Measurements from ENCODE around the gene DHX9. TPM values are rescaled to one million over a fixed set of nuclear protein-coding genes. Genes with fewer than 3 reads are reported as not detected.

The DHX9 gene
- total RNA-seq, 4 donors from 2014 or later: 29.5 to 84.0 (median 65.8) TPM

- peaks cover 0 to 5% (median 2%) of the 10 kb centered on the region in 4 donors for H3K36me3 ChIP-seq
- DNase-seq: no peak
- intact Hi-C loops (cut with DNase I; ENCODE audit: low total_unique reads): no loop called here
- H3K27me3 ChIP-seq: no peaks in the 10 kb centered on the region
- no peak overlapping the region for H3K27ac ChIP-seq
- H3K4me3 ChIP-seq: no peak overlapping the region
- in situ Hi-C loops (cut with MboI; ENCODE audit: low pct_ligation_motif_present in 1 of 4, low pct_unique_long_range_greater_than_20kb in 1 of 4, low sequenced_read_pairs in 3 of 4): no loop called here
- 94 to 100% methylated on average over 1 to 2 of the region's 2 CpGs for WGBS, 2 donors (ENCODE audit: low coverage in 1 of 2)
- H3K9me3 ChIP-seq: no peaks in the 10 kb centered on the region
- no peaks in the 10 kb centered on the region for H3K4me1 ChIP-seq
- TF ChIP-seq EP300 (IDR thresholded peaks at IDR 0.05; ENCODE audit: low read depth): no peak
Measured at GRCh38 chr1:182816863-182817262, 22.3 kb upstream of the DHX9 start.

- intact Hi-C loops (cut with DNase I; ENCODE audit: low total_unique reads): no loop called here
- H3K36me3 ChIP-seq: peaks cover 0 to 5% (median 2%) of the 10 kb centered on the region in 4 donors
- H3K9me3 ChIP-seq: no peaks in the 10 kb centered on the region
- DNase-seq: no peak
- H3K4me3 ChIP-seq: no peak overlapping the region
- 90% methylated on average over 3 of the region's 3 CpGs; no CpG with 5 or more reads in 1 of the 2 donors for WGBS, 2 donors (ENCODE audit: low coverage in 1 of 2)
- TF ChIP-seq CTCF (IDR thresholded peaks at IDR 0.05): no peak
- no peak for TF ChIP-seq POLR2A (IDR thresholded peaks at IDR 0.05)
- no peak overlapping the region for H3K27ac ChIP-seq
- H3K4me1 ChIP-seq: no peaks in the 10 kb centered on the region
- in situ Hi-C loops (cut with MboI; ENCODE audit: low pct_ligation_motif_present in 1 of 4, low pct_unique_long_range_greater_than_20kb in 1 of 4, low sequenced_read_pairs in 3 of 4): no loop called here
- no peaks in the 10 kb centered on the region for H3K27me3 ChIP-seq
Measured at GRCh38 chr1:182817802-182818201, 21.3 kb upstream of the DHX9 start.

GRCh38 chr1:182823220-182823619 is 15.9 kb upstream of the DHX9 start:
- DNase-seq: no peak
- intact Hi-C loops (cut with DNase I; ENCODE audit: low total_unique reads): no loop called here
- no peaks in the 10 kb centered on the region for H3K27me3 ChIP-seq
- WGBS, 2 donors (ENCODE audit: low coverage in 1 of 2): 40 to 48% methylated on average over 1 to 3 of the region's 3 CpGs
- in situ Hi-C loops (cut with MboI; ENCODE audit: low pct_ligation_motif_present in 1 of 4, low pct_unique_long_range_greater_than_20kb in 1 of 4, low sequenced_read_pairs in 3 of 4): no loop called here
- H3K9me3 ChIP-seq: no peaks in the 10 kb centered on the region
- no peaks in the 10 kb centered on the region for H3K4me1 ChIP-seq
- H3K4me3 ChIP-seq: no peak overlapping the region
- TF ChIP-seq POLR2AphosphoS5 (IDR thresholded peaks at IDR 0.05) (no peak), CTCF (IDR thresholded peaks at IDR 0.05) (no peak), POLR2A (IDR thresholded peaks at IDR 0.05) (no peak), EP300 (IDR thresholded peaks at IDR 0.05; ENCODE audit: low read depth) (no peak)
- H3K36me3 ChIP-seq: no peaks in the 10 kb centered on the region
- no peak overlapping the region for H3K27ac ChIP-seq

GRCh38 chr1:182826892-182827291 is 12.3 kb upstream of the DHX9 start:
- H3K27ac ChIP-seq: no peak overlapping the region
- no peak for DNase-seq
- H3K27me3 ChIP-seq: no peaks in the 10 kb centered on the region
- no peaks in the 10 kb centered on the region for H3K36me3 ChIP-seq
- H3K4me3 ChIP-seq: no peak overlapping the region
- no peaks in the 10 kb centered on the region for H3K9me3 ChIP-seq
- TF ChIP-seq POLR2AphosphoS5 (IDR thresholded peaks at IDR 0.05) (no peak), EP300 (IDR thresholded peaks at IDR 0.05; ENCODE audit: low read depth) (no peak), POLR2A (IDR thresholded peaks at IDR 0.05) (no peak), CTCF (IDR thresholded peaks at IDR 0.05) (no peak)
- in situ Hi-C loops (cut with MboI; ENCODE audit: low pct_ligation_motif_present in 1 of 4, low pct_unique_long_range_greater_than_20kb in 1 of 4, low sequenced_read_pairs in 3 of 4): no loop called here
- intact Hi-C loops (cut with DNase I; ENCODE audit: low total_unique reads): no loop called here
- no peaks in the 10 kb centered on the region for H3K4me1 ChIP-seq
- 76 to 77% methylated on average over 2 of the region's 2 CpGs for WGBS, 2 donors (ENCODE audit: low coverage in 1 of 2)

GRCh38 chr1:182829285-182829932 is 9.7 kb upstream of the DHX9 start:
- TF ChIP-seq EP300 (IDR thresholded peaks at IDR 0.05; ENCODE audit: low read depth) (no peak), POLR2A (IDR thresholded peaks at IDR 0.05) (no peak), CTCF (IDR thresholded peaks at IDR 0.05) (no peak), POLR2AphosphoS5 (IDR thresholded peaks at IDR 0.05) (no peak)
- no peak for DNase-seq
- intact Hi-C loops (cut with DNase I; ENCODE audit: low total_unique reads): no loop called here
- in situ Hi-C loops (cut with MboI; ENCODE audit: low pct_ligation_motif_present in 1 of 4, low pct_unique_long_range_greater_than_20kb in 1 of 4, low sequenced_read_pairs in 3 of 4): no loop called here
- Histone ChIP-seq H3K36me3 (no peaks in the 10 kb centered on the region), H3K9me3 (no peaks in the 10 kb centered on the region), H3K27ac (no peak overlapping the region), H3K4me3 (no peak overlapping the region), H3K27me3 (no peaks in the 10 kb centered on the region), H3K4me1 (no peaks in the 10 kb centered on the region)
- 76 to 77% methylated on average over 5 of the region's 5 CpGs for WGBS, 2 donors (ENCODE audit: low coverage in 1 of 2)
